SK-N-MC (cell line): ENCODE measurements around the gene CTPS1.

Experiments used
- EZH2 ChIP-seq: fragments of 200-600 bp; sonication (generic); IDR thresholded peaks from one replicate; pipeline ENCODE4 v1.6.1; 2017; ENCODE audit warnings: antibody characterized with exemption
- POLR2AphosphoS5 ChIP-seq: IDR thresholded peaks from 2 replicates; pipeline ENCODE4 v1.6.1; 2012; ENCODE audit warnings: mild to moderate bottlenecking, low read depth, low read length, borderline replicate concordance

GRCh38 chr1:40976952-40977690 is 2.4 kb upstream of the CTPS1 start:
- TF ChIP-seq EZH2: no peak
- TF ChIP-seq POLR2AphosphoS5: no peak
